Renal cortex interstitium (tissue), 11 donors: ENCODE data around the gene HABP4. TPM values are rescaled to one million over a fixed set of nuclear protein-coding genes. Genes with fewer than 3 reads are reported as not detected.
"Not testable (repeated sequence)": the region's sequence is repeated elsewhere in the genome, so short reads cannot be mapped to it uniquely, and the experiment has no call there.

Experiments
- DNase-seq, 11 donors: peaks; one replicate each; pipeline ENCODE4 v3.0.0-alpha.2; 2013; ENCODE audit warnings: low read depth in 9 of 11, low spot score in 4 of 11; ENCODE audit errors: extremely low read depth in 1 of 11
- polyA plus RNA-seq, 3 donors: library from polyadenylated mRNA; unstranded; fragments of 120-200 nt; gene quantifications; one replicate each; pipeline ENCODE4 v1.2.1, GENCODE V29; 2013; ENCODE audit not compliant: insufficient read length in 3 of 3

HABP4 gene
- polyA plus RNA-seq, 3 donors, result 19.1 to 21.9 (median 19.8) TPM

DNA sequence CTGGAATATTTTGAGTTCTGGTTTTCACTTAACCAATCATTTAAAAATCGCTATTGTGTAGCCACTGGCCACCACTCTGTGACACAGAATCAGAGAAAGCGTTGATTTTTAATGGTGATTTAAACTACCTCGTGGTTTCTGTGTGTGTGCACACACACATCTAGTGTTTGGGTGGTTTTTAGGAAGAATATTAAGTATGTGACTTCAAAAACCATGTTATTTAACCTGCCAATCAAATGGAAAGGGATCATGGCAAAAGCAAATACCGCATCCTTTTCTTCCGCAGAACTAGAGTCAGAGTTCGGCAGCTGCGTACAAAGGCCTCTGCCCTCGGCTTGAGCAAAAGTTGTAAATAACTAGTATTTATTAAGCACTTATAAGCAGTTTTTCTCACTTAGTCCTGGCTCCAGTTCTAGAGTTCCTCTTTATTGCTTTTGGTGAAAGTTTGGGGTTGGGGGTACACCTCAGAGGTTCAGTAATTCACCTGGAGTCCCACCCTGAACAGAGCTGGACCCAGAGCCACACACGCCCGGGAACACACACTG is 40.6 kb downstream of the HABP4 start:
- peak in 2 of 11 donors; percentile 15 for DNase-seq

DNA sequence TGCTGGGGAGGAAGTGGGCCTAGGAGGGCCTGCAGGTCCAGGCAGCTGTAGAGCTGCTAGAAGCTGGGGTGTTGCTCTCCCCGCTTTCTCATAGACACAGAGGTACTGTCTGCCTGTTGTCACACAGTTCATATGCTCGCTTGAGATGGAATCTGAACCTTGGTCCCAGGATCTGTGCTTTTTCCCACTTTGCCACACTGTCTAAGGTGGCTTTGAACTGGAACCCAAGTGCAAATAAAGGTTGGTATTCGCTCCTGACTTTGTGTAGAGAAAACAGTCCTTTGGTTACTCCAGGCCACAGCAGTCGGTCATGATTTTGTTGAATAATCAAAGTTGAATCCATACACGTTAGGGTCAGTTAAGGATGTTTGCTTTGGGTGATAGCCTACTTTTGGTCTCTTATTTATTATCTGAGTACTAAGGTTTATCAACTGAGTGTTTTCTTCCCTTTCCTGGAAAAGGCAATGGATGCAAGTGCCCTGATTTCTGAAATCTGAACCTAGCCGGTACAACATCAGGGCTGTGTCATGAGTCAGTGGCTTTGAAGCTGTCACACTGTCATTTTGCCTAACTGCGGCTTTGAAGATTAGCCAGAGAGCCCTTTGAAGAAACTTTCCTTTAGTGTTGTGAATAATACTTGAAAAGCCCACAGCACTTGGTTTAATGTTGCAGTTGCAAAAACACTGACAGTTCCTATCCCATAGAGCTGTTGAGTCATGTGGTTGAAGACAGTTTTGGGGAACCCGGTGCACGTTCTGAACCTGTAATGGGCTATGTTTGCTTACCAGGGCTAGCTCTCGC is 41.3 kb downstream of the HABP4 start:
- DNase-seq, result peak in 9 of 11 donors; percentile 31 to 71 (median 51)

- no peak for DNase-seq
Measured at GRCh38 chr9:96491880-96492525, 42.0 kb downstream of the HABP4 start.

GRCh38 chr9:96492993-96493531 is 43.1 kb downstream of the HABP4 start:
- DNase-seq, result no peak

DNA sequence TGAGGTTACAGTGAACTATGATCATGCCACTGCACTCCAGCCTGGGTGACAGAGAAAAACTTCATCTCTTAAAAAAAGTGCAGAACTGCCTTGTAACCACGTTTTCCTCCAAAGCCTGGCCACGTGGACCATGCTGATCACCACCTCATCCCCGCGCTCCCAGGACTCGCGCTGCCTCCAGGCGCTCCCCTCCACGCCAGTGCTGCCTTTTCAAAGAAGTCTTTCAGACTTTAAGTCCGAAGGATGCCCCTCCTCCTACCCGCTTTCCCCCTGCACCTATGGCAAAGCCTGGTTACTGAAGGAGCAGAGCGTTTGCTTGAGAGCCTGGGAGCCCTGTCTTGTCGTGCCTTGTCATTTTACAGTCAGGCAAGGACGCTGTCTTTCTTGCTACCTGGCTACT is 43.8 kb downstream of the HABP4 start:
- DNase-seq, result no peak

DNA sequence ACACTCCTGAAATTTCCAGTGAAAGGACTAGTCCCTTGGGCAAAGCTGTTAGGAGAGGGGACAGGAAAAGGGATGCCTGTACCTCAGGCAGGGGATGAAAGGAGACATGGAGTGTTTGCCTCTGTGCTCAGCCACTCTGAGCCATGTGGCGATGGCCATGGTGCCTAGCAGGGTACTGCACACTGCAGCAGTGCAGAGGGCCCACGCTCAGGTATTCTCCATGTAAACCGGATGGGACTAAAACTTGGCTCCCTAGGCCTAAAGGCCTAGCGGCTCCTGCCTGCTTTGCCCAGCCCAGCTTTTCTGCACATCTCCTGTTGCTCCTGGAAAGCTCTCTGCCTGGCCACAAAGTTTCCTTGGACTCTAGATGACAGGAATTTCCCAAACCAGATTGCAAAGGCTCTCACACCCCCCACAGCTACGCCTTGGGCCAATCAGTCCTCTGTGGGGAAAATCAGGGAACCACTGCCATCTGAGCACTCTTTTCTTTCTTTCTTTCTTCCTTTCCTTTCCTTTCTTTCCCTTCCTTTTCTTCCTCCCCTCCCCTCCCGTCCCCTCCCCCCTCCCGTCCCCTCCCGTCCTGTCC is 44.3 kb downstream of the HABP4 start:
- DNase-seq, result no peak

DNA sequence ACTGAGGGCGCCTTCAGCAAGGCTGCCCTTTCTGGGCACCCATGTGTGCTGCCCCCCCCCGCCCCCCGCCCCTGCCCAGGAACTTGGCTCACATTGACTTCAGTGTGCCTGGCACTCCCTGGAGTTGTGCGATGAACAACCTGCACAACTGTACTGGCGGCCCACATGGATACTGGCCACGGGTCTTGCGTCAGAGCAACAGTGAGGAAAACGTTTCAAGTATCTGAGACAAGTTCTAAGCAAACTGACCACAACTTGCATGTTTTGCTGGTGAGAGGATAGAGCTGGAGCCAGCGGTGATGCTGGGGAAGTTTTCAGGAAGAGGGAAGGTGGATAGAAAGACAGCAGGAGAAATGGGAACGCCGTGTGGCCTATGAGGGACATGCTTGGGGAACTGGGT is 45.4 kb downstream of the HABP4 start:
- no peak for DNase-seq

- DNase-seq, result no peak
Measured at GRCh38 chr9:96496368-96497116, 46.6 kb downstream of the HABP4 start.

- DNase-seq, result no peak
Measured at GRCh38 chr9:96497117-96497399, 47.1 kb downstream of the HABP4 start.

- DNase-seq, result no peak
Measured at GRCh38 chr9:96498796-96499195, 48.8 kb downstream of the HABP4 start.

- no peak for DNase-seq
Measured at GRCh38 chr9:96499257-96499656, 49.3 kb downstream of the HABP4 start.

DNA sequence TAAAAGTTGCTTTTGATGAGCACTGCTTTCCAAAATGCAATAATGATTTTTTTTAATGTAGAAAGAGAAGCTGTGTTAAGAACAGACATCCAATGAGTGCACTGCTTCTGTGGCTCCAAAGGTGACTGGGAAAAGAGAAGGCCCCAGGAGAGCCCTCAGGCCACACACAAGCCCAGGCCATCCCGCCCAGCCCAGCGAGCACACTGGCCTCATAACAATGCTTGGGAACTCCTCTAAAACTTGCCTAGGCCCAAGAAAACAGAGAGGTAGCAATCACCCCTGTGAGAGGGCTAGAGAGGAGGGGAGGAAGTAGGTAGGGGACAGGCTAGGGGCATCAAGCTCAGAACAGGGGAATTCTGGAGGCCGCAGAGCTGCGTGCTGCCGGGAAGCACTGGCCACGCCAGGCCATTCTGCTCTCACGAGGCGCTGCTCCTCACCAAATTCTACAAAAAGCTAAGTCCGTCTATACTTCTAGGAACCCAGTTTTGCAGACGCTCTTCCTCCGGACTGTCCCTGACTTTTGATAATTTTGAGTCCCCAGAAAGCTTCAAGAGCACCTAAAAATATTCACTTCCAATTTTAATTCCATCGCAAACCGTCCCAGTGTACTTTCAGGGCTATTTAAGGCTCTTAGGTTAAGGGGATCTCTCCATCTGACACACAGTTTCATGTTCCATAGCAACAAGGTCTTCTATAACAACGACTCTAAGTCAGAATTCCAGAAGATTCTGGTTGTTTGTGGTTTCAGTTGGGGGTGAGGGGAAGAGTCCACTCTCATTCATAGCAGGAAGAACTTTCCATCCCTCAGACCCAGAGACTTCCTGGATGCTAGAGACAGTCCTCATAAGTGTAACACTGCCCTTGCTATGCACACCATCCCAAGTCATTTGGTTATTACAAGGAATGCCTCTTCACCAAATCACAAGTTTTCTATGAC is 51.0 kb downstream of the HABP4 start:
- no peak for DNase-seq

GRCh38 chr9:96501633-96502538 is 51.9 kb downstream of the HABP4 start:
- DNase-seq, result no peak

- no peak for DNase-seq
Measured at GRCh38 chr9:96502539-96503373, 52.8 kb downstream of the HABP4 start.

GRCh38 chr9:96503374-96503748 is 53.4 kb downstream of the HABP4 start:
- DNase-seq, result not testable (repeated sequence)

- DNase-seq, result no peak
Measured at GRCh38 chr9:96503918-96504317, 53.9 kb downstream of the HABP4 start.
